Measurements from ENCODE around the gene P4HTM. TPM values are rescaled to one million over a fixed set of nuclear protein-coding genes. Genes with fewer than 3 reads are reported as not detected.

The P4HTM gene
- total and polyA plus RNA-seq, 2 of the 8 experiments (the other 6 are each of a cell fraction or from before 2014, with no cell fraction given), result 19.1 to 25.4 TPM

- H2AK5ac ChIP-seq (ENCODE audit: low read depth, low read length), result 0 out of 2 replicates have a peak overlapping the region, but pooled peaks have one; percentile 77
- DNase-seq (ENCODE audit: low read depth in 1 of 2, low spot score in 2 of 2) (peak; percentile 70 to 96), FAIRE-seq (no peak)
- no peak overlapping the region for H3K14ac ChIP-seq (ENCODE audit: insufficient read length)
- H3K4ac ChIP-seq (replicated peaks; ENCODE audit: insufficient read length, low read depth, low read length), result peak overlapping the region; percentile 100
- H3K79me1 ChIP-seq (ENCODE audit: low read depth, low read length), result peaks cover 14% of the 10 kb centered on the region
- peaks cover 14% of the 10 kb centered on the region for H3K23me2 ChIP-seq (ENCODE audit: low read depth, low read length)
- H3K23ac ChIP-seq (ENCODE audit: insufficient read length), result no peak overlapping the region
- peaks cover 4 to 22% (median 12%) of the 10 kb centered on the region in 4 experiments for H3K36me3 ChIP-seq (ENCODE audit: control insufficient read depth in 2 of 4, insufficient read depth in 4 of 4, low read length in 3 of 4)
- H2BK120ac ChIP-seq (replicated peaks; ENCODE audit: low read depth, low read length), result no peak overlapping the region
- no peak overlapping the region for H2BK15ac ChIP-seq (ENCODE audit: low read length)
- peak overlapping the region; percentile 98 for H3K18ac ChIP-seq (ENCODE audit: extremely low read depth, low read length)
- WGBS, 2 experiments (ENCODE audit: extremely low coverage in 1 of 2, insufficient coverage in 1 of 2, insufficient read length in 1 of 2, insufficient replicate concordance in 2 of 2, low coverage in 1 of 2, low lambda C conversion rate in 2 of 2, missing lambda C conversion rate in 1 of 2), result 36% methylated on average over 18 of the region's 41 CpGs; no CpG with 5 or more reads in 1 of the 2 experiments
- peak overlapping the region; percentile 95 to 98 for H3K4me2 ChIP-seq (ENCODE audit: insufficient read depth in 1 of 2, low read depth in 2 of 2, low read length in 2 of 2)
- peak overlapping the region; percentile 100 for H4K8ac ChIP-seq (ENCODE audit: extremely low read depth, insufficient read depth, low read length)
- no peaks in the 10 kb centered on the region for H3K9me3 ChIP-seq (ENCODE audit: insufficient read depth in 2 of 2, low read depth in 1 of 2, low read length in 1 of 2)
- peak overlapping the region; percentile 99 for H4K91ac ChIP-seq (replicated peaks; ENCODE audit: insufficient read length, low read length)
- H2BK5ac ChIP-seq (ENCODE audit: low read depth, low read length), result peak overlapping the region; percentile 99
- ChIA-PET POLR2A (ENCODE audit: partially characterized antibody) (interaction anchor here (0.5 to 38.8 kb wide), 29 partner anchors 5 to 937 kb away, joined by 3 to 1518 read pairs (median 4); partner anchors contain the start of genes ARIH2, CELSR3, DAG1 and DALRD3), CTCF (ENCODE audit: partially characterized antibody) (interaction anchor here (0.5 to 24.3 kb wide), 6 partner anchors 7 to 565 kb away, joined by 3 to 467 read pairs (median 21); partner anchors contain the start of genes NDUFAF3 and P4HTM)
- H2BK20ac ChIP-seq (ENCODE audit: low read length), result no peak overlapping the region
- H3K9ac ChIP-seq (replicated peaks in 1 of 4; ENCODE audit: extremely low read depth in 1 of 4, low read depth in 3 of 4, low read length in 3 of 4), result peak overlapping the region; percentile 91 to 99 (median 98)
- peaks cover 19 to 27% of the 10 kb centered on the region in 2 experiments for H4K20me1 ChIP-seq (replicated peaks in 1 of 2; ENCODE audit: control insufficient read depth in 1 of 2, insufficient read depth in 2 of 2, low read length in 2 of 2)
- H2AFZ ChIP-seq (ENCODE audit: low read length), result no peak overlapping the region
- peak overlapping the region; percentile 97 for H4K5ac ChIP-seq (ENCODE audit: insufficient read length, low read depth, low read length)
- peak overlapping the region; percentile 95 for H3K56ac ChIP-seq (replicated peaks; ENCODE audit: insufficient read length, low read depth, low read length)
- H3K27ac ChIP-seq (ENCODE audit: low read depth, low read length), result peak overlapping the region; percentile 99
- peaks cover 0 to 12% (median 6%) of the 10 kb centered on the region in 4 experiments; a peak in 5 of 7 replicates for H3K4me1 ChIP-seq (replicated peaks in 1 of 4; ENCODE audit: control insufficient read depth in 3 of 4, insufficient read depth in 4 of 4, low read length in 3 of 4)
- peak overlapping the region; percentile 84; the same call in 1 of the 2 replicates for H2BK12ac ChIP-seq (ENCODE audit: low read depth, low read length)
- H3K27me3 ChIP-seq (replicated peaks in 1 of 4; ENCODE audit: control insufficient read depth in 3 of 4, extremely low read depth in 1 of 4, insufficient read depth in 3 of 4, low read length in 3 of 4), result no peaks in the 10 kb centered on the region
- H3K79me2 ChIP-seq (ENCODE audit: control insufficient read depth in 1 of 2, insufficient read depth in 2 of 2, low read length in 2 of 2), result peaks cover 11 to 48% of the 10 kb centered on the region in 2 experiments
- H3K4me3 ChIP-seq (ENCODE audit: extremely low read depth in 1 of 4, insufficient read depth in 2 of 4, low read depth in 3 of 4, low read length in 4 of 4), result peak overlapping the region; percentile 66 to 94 (median 92)
- TF ChIP-seq CBX5 (IDR thresholded peaks at IDR 0.05; ENCODE audit: low read depth, low read length), result no peak
- TF ChIP-seq CHD1 (IDR thresholded peaks at IDR 0.05; ENCODE audit: low read depth, low read length), result no peak
- TF ChIP-seq PHF8 (conservative IDR thresholded peaks at IDR 0.05; ENCODE audit: low read depth, low read length), result no peak
- peak; percentile 17; the same call in 1 of the 2 replicates for TF ChIP-seq POLR2AphosphoS5 (IDR thresholded peaks at IDR 0.05; ENCODE audit: low read depth, low read length)
- TF ChIP-seq CREB1 (IDR thresholded peaks at IDR 0.05), result 0 out of 2 replicates have a peak, but pooled peaks have one; percentile 21
- no peak for TF ChIP-seq GTF2F1 (IDR thresholded peaks at IDR 0.05; ENCODE audit: borderline replicate concordance, low read depth, low read length)
Observed at GRCh38 chr3:49007771-49008528, 17.9 kb downstream of the P4HTM start.

Data from H1 (cell line).